Effector memory CD4-positive, alpha-beta T cell (primary cell): Measurements from ENCODE around the gene AKR1D1.

Source experiments
- DNase-seq, 3 donors: peaks; one replicate each; pipeline ENCODE4 v3.0.0-alpha.2; 2020
- H3K27ac ChIP-seq: 2 replicates; pipeline ENCODE4 v1.7.0; 2013; ENCODE audit warnings: mild to moderate bottlenecking, low read length, moderate library complexity; ENCODE audit not compliant: insufficient read depth, poor library complexity, severe bottlenecking
- H3K27me3 ChIP-seq: replicated peaks from 2 replicates; pipeline ENCODE4 v1.7.0; 2013; ENCODE audit warnings: mild to moderate bottlenecking, low read length; ENCODE audit not compliant: insufficient read depth, control insufficient read depth, poor library complexity, severe bottlenecking
- H3K36me3 ChIP-seq: 2 replicates; pipeline ENCODE4 v1.7.0; 2013; ENCODE audit warnings: mild to moderate bottlenecking, low read length, moderate library complexity; ENCODE audit not compliant: control insufficient read depth, insufficient read depth
- H3K4me1 ChIP-seq: 2 replicates; pipeline ENCODE4 v1.7.0; 2013; ENCODE audit warnings: low read length, mild to moderate bottlenecking; ENCODE audit not compliant: control insufficient read depth, insufficient read depth, poor library complexity, severe bottlenecking
- H3K4me3 ChIP-seq: 2 replicates; pipeline ENCODE4 v1.7.0; 2013; ENCODE audit warnings: low read length, low read depth, mild to moderate bottlenecking; ENCODE audit not compliant: insufficient read depth, poor library complexity, severe bottlenecking
- H3K9me3 ChIP-seq: 2 replicates; pipeline ENCODE4 v1.7.0; 2013; ENCODE audit warnings: mild to moderate bottlenecking, low read length, moderate library complexity; ENCODE audit not compliant: control insufficient read depth

The AKR1D1 gene

DNA sequence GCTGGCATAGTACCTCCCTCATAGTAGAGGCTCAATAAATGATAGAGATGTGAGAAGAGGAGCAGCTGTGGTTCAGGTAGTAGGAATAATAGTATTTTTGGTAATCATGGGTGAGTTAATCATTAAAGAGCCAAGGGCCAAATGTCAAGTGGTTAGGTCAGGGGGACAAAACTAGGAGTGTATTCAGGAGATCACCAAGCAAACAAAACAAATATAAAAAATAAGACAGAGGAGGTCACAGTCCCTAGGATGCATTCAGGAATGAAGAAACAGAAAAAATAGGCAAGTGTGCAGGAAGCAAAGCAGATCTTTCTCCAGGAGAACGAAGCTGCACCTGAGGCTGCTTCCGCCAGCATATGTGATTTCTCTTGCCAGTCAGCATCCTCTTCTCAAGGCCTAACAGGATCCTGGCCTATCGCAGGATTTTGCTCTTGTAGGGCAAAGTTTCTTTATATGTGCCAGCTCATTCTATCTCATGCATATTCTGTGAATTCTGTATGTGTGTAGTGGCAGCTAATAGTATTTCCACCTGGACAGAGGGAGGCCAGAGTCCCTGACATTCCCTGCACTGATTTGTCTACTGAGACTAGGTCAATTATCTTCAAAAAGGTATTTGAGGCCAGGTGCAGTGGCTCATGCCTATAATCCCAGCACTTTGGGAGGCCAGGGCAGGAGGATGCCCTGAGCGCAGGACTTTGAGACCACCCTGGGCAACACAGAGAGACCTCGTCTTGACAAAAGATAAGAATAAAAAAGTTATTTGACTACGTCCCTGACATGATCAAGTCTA lies 82.7 kb downstream of the AKR1D1 start:
- no peaks in the 10 kb centered on the region for H3K27me3 ChIP-seq
- H3K9me3 ChIP-seq = no peaks in the 10 kb centered on the region
- no peak overlapping the region for H3K4me3 ChIP-seq
- H3K27ac ChIP-seq = no peak overlapping the region
- no peak for DNase-seq
- H3K4me1 ChIP-seq = no peaks in the 10 kb centered on the region
- H3K36me3 ChIP-seq = no peaks in the 10 kb centered on the region

DNA sequence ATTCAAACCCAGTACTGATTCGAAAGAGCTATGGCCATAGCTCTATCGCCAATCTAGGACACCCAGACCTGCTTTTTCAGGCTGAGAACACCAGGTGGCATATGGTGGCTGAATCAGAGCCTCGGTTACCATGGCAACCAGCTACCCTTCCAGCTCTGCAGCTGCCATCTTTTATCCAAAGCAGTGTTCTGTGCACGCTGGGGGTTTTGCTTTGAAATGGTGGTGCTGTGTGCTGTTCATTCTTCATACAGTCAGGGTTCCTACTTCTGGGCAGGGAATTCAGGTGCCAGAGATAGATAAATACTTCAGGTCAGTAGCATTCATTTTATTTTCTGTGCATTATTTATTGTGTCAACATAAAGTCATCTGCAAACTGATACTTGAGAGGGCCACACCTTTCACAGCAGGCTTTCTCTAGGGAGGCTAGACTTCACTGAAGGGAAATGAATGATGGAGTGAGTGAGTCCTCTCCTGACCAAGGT lies 85.4 kb downstream of the AKR1D1 start:
- H3K27ac ChIP-seq = no peak overlapping the region
- DNase-seq = peak; percentile 50 to 68 (median 52)
- no peaks in the 10 kb centered on the region for H3K4me1 ChIP-seq
- H3K4me3 ChIP-seq = no peak overlapping the region
- no peaks in the 10 kb centered on the region for H3K27me3 ChIP-seq
- no peaks in the 10 kb centered on the region for H3K36me3 ChIP-seq
- no peaks in the 10 kb centered on the region for H3K9me3 ChIP-seq

DNA sequence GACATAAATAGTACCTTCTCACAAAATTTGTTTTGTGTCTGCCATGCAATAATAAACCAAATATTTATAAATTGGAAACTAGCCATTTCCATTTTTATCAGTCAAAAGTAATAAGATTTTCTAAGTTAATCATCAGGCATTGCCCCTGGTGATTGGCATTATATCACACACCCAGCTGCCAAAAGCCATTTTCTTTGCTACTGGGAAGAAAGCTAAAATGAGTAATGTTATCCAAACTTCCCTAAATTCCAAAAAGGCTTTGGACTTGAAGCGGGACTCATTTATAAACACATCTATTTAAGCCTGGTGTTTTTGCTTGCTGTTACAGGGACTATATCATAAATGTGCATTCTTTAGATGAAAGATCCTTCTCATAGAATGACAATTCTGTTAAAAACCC lies 86.0 kb downstream of the AKR1D1 start:
- Histone ChIP-seq H3K4me3 (no peak overlapping the region), H3K27me3 (no peaks in the 10 kb centered on the region), H3K36me3 (no peaks in the 10 kb centered on the region), H3K4me1 (no peaks in the 10 kb centered on the region), H3K27ac (no peak overlapping the region), H3K9me3 (no peaks in the 10 kb centered on the region)
- no peak for DNase-seq

DNA sequence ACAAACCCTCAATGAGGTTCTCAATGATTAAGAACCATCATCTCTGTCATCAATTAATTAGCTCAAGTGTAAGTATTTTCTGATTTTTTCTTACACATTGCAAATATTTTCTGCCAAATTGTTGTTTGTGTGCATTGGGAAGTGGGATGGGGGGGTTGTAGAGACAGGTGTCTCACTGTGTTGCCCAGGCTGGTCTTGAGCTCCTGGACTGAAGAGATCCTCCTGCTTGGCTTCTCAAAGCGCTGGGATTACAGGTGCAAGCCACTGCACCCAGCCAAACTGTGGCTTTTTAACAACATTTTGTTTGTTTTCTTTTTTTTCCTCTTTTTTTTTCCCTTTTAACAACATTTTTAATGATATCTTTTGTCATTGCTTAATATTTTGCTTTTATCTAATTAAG lies 87.5 kb downstream of the AKR1D1 start:
- H3K4me3 ChIP-seq = no peak overlapping the region
- H3K27ac ChIP-seq = no peak overlapping the region
- no peaks in the 10 kb centered on the region for H3K27me3 ChIP-seq
- H3K36me3 ChIP-seq = no peaks in the 10 kb centered on the region
- no peaks in the 10 kb centered on the region for H3K9me3 ChIP-seq
- no peak for DNase-seq
- H3K4me1 ChIP-seq = no peaks in the 10 kb centered on the region

DNA sequence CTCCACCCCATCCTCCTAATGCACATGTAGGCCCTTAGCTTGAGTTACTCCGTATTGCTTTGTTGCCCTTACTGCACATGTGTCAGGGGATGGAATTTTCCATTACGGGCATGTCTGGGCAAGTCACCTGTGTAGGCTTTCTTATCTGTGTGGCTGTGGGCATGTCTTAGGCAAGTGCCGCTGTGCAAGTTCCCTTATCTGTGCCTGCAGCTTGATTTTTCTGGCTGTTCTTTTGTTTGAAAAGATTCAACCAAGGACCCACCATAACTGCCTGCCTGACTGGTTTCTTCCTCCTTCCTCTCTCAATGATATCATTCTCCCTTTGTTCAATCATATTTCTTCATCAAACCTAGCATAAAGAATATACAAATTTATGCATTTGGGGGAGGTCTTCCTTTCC lies 88.5 kb downstream of the AKR1D1 start:
- no peak for DNase-seq
- no peak overlapping the region for H3K27ac ChIP-seq
- no peaks in the 10 kb centered on the region for H3K36me3 ChIP-seq
- H3K27me3 ChIP-seq = no peaks in the 10 kb centered on the region
- H3K4me1 ChIP-seq = no peaks in the 10 kb centered on the region
- H3K9me3 ChIP-seq = no peaks in the 10 kb centered on the region
- H3K4me3 ChIP-seq = no peak overlapping the region

DNA sequence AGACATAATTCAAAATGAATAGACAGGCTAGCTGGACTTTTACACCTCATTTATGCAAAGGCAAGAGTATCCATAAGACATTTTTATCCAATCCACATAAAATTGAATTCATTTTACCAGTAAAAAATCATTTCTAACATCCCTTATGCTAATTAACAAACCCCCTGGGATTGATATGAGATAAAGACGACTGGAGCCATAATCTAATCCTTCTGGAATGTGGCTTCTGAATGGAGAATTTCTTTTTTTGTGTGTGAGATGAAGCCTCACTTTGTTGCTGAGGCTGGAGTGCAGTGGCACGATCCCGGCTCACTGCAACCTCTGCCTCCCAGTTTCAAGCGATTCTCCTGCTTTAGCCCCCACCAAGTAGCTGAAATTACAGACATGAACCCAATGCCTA lies 90.4 kb downstream of the AKR1D1 start:
- no peak overlapping the region for H3K27ac ChIP-seq
- H3K36me3 ChIP-seq = no peaks in the 10 kb centered on the region
- H3K27me3 ChIP-seq = no peaks in the 10 kb centered on the region
- H3K9me3 ChIP-seq = no peaks in the 10 kb centered on the region
- DNase-seq = no peak
- no peak overlapping the region for H3K4me3 ChIP-seq
- no peaks in the 10 kb centered on the region for H3K4me1 ChIP-seq

DNA sequence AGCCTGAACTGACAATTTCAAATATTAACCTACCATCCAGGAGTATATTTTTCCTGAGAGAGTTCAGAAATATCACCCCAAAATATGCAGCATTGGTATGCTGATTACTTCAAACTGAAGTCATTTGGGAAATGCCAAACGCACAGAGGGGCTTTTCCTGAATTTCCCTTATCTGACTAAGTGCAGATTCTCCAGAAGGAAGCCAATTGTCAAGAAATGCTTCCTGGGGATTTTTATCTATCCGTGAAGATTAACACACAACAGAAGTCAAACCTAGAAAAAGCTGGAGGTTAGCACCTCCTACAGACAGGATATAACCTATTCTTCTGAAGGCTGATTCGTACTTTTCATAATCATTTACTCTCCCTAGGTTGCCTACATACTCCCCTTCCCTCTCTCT lies 91.0 kb downstream of the AKR1D1 start:
- no peak overlapping the region for H3K4me3 ChIP-seq
- no peak for DNase-seq
- no peaks in the 10 kb centered on the region for H3K4me1 ChIP-seq
- no peaks in the 10 kb centered on the region for H3K36me3 ChIP-seq
- H3K9me3 ChIP-seq = no peaks in the 10 kb centered on the region
- no peak overlapping the region for H3K27ac ChIP-seq
- no peaks in the 10 kb centered on the region for H3K27me3 ChIP-seq

DNA sequence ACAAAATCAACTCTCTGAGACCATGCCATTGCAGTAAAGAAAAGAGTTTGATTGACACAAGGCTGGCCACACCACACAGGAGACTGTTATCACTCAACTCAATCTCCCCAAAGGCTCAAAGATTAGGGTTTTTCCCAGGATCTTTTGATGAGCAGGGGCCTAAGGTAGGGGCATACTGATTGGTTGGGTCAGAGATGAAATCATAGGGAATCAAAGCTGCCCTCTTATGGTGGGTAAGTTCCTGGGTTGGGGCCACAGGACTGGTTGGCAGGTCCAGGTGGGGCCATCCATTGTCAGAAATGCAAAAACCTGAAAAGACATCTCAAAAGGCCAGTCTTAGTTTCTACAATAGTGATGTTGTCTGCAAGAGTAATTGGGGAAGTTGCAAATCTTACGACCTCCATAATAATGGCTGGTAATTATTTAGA lies 91.6 kb downstream of the AKR1D1 start:
- Histone ChIP-seq H3K4me1 (no peaks in the 10 kb centered on the region), H3K27me3 (no peaks in the 10 kb centered on the region), H3K4me3 (no peak overlapping the region), H3K36me3 (no peaks in the 10 kb centered on the region), H3K27ac (no peak overlapping the region), H3K9me3 (no peaks in the 10 kb centered on the region)
- DNase-seq = no peak
